Stimulated activated CD4-positive, alpha-beta T cell treated with anti-CD3 and anti-CD28 coated beads, TNF-alpha, amount 100 ng/mL, for 4 hours (primary cell): ENCODE data around the gene SEMG2.

ENCODE experiments used
- DNase-seq, 3 experiments: peaks; one replicate each; pipeline ENCODE4 v3.0.0-alpha.2; 2020; ENCODE audit warnings: low read depth in 3 of 3

Gene SEMG2

DNA sequence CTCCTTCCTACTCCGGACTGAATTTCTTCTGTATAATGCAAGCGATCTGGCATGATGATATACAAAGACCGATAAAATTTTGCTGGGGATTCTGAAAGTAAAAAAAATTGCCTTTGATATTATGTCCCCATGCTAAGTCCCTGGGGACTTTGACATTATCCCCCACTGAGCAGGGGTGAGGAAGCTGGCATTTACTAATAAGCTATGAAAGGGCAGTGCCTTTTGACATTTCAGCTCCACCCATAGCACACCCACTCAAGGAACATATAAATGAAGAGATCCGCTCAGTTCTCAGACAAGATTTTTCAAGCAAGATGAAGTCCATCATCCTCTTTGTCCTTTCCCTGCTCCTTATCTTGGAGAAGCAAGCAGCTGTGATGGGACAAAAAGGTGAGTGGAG lies at the start of gene SEMG2:
TSS of gene SEMG2 (plus strand) at position 298 of the 400 bp plus-strand sequence. CDS start at position 315, 17 bp downstream.
- DNase-seq = no peak

DNA sequence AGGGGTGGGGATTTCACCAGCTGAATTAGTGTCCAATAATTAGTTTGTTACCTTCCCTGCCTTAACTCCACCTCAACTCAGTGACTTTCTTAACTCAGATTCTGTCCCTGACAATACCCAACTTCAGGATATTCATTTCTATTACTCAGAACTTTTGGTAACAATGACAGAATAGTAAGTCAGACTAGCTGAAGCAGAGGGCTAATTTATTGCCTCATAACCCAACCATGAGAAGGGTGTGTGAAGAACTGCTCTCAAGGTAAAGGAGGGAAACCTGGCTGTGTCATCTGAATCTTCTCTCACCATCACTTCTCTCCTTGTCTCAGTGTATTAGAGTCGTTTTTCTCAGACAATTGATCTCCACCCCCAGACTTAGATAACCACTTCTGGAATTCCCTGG lies 47.7 kb upstream of the SEMG2 start:
- no peak for DNase-seq

- DNase-seq = no peak
Measured at GRCh38 chr20:45174434-45175364, 46.5 kb upstream of the SEMG2 start, which contains the start of gene PI3. TSS of gene PI3 (plus strand) at chr20:45174902. CDS start at chr20:45174923, 21 bp downstream.

DNA sequence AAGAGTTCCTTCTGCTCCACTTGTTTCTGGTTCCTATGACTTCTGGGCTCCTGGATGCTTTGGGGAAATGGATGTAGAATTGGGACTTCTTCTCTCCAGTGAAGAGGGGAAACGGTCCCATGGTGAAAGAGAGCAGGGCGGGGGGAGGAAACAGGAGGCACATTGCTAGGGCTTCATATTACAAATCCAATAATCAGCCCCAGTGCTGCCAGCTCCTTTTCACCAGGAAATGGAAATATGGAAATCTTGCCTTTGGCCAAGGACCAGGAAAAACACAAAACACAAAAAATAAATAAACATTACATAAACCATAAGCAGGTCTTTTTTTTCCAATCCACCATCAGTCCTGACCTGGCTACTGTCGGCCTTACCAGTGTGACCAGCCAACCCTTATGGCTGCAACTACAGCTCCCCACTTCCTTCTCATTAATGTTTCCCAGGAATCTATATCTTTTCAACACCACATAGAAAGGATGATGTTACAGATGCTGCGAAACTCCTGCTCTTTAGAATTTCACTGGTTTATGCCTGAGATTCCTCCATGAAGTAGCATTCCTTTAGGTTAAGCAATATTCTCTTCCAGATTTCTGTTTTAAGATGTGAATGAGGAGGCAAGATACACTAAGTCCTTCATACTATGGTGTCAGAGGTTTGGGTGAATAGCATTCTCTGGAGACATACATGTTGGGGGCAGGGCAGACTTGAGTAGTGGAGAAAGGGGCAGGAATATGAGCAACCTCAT lies 44.5 kb upstream of the SEMG2 start:
- DNase-seq = no peak

DNA sequence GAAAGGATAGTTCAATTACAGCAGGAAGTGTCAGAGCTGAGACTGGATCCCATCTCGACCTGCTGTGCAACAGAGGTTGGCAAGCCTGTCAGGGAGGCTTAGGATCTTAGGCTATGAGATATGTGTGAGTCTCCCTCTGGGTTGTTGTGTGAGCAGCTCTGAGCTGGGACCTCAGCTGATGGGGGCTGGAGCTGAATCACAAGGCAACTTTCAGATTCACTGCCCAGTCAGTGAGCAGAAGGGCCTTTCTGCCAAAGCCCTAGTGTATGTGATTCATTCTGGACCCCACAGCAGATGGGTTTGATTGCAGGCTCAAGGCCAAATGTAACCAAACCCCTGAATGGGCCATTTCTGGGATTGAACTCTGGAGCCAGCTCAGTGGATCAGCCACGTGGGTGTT lies 42.0 kb upstream of the SEMG2 start:
- DNase-seq = no peak

DNA sequence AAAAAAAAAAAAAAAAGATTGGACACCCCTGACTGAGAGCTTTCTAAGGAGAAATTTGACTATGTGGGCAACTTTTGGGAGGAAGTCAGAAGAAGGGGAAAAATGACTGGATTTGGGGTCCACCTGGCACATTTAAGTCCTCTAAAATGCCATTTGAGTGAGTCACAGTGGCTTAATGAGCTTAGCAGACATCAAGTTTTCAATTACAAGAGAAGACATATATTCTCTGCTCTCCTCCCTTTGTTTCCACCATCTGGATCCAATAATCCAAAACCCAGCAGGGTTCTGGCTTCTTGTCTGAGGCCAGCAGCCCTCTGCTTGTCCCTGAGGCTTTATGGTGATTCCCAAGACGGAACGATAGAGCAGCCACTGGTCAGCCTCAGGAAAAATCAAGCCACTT lies 39.5 kb upstream of the SEMG2 start:
- no peak for DNase-seq

DNA sequence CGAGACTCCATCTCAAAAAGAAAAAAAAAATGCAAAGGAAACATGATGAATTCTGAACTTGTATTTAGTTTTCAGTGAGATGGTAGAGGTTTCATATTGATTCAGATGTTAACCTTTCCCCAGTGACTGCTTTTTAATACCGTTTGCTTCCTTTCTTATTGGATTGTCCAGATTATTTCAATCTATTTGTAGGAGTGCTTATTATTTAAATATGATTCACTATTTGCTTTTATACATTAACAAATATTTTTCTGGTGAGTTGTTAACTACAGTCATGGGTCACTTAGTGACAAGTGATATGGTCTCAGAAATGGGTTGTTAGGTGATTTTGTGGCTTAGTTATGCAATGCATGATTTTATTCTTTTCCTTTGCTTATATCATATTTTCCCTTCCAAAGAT lies 38.1 kb upstream of the SEMG2 start:
- no peak for DNase-seq

DNA sequence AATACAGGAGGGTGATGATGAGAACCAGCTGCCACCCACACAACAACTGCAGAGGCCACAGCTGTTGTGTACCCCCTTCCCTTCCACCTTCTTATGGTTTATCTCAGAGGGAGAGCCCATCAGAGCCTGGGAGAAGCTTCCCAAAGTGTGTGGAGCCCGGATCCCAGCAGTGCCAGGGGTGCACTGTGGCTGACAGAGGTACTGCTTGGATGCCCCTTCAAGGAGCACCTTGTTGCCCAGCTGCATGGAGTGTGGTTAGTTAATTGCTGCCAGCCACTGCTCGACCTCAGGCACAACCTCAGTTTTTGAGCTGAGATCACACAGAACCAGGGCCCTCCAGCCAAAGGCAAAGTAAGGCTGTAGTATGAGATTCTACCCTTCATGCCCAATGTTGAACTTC lies 33.5 kb upstream of the SEMG2 start:
- no peak for DNase-seq

- DNase-seq = no peak
Measured at GRCh38 chr20:45189067-45189609, 32.0 kb upstream of the SEMG2 start.

DNA sequence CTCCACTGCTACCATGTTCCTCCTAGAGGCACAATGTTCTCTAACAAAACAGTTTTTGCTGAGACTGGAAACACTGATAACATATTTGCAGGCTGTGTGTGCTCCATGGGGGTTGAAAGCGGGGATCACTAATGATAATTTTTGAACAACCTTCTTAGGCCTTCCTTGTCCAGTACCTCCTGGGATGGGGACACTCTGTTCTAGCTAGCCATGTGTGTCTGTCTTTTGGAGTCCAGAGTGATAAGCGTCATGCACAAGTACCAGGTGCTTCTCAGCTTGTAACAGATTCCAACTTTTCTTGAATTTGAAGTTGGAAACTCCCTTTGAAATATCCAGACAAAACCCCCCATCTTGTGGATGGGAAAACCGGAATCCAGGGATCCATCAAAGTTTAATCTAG lies 31.3 kb upstream of the SEMG2 start:
- DNase-seq = no peak

- DNase-seq = no peak
Measured at GRCh38 chr20:45191926-45192325, 29.2 kb upstream of the SEMG2 start.

DNA sequence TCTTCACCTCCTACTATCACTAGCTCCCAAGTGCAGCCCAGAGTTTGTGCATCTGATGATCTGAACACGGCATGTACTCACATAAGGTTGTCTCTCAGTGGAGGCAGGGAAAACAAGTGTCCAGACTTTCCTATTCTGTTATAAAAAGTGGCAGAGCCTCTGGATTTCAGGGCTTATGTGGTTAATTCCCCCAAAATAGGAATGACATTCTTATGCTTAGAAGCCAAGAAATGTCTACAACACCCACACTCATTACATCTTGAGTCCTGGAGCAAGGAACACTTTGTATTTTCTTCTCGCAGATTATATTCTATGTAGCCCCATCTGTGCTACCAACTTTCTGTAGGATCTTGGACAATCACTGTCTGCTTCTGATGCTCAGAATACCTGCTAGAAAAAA lies 27.8 kb upstream of the SEMG2 start:
- DNase-seq = no peak

GRCh38 chr20:45206725-45207124 lies 14.4 kb upstream of the SEMG2 start, which contains the start of gene SEMG1:
TSS of gene SEMG1 (plus strand) at chr20:45207033. CDS start at chr20:45207054, 21 bp downstream.
- DNase-seq = no peak

DNA sequence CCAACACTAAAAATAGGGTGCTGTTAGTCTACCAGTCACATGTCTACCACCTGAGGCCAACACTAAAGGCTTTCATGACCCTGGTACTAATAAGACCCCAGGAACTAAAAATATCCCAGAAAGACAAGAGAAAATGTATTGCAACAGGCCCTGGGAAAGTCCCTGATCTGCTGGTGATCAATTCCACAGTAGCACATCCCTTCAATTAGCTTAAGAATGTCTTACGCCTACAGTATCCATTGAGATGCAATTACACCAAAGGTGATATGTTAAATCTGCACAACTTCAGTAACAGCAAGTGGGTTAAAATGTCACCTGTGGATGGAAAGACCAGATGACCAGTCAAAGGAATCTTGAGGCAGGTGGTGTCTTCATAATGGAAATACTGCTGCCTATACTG lies 11.2 kb upstream of the SEMG2 start:
- DNase-seq = no peak

- DNase-seq = no peak
Measured at GRCh38 chr20:45211569-45212474, 9.4 kb upstream of the SEMG2 start.

DNA sequence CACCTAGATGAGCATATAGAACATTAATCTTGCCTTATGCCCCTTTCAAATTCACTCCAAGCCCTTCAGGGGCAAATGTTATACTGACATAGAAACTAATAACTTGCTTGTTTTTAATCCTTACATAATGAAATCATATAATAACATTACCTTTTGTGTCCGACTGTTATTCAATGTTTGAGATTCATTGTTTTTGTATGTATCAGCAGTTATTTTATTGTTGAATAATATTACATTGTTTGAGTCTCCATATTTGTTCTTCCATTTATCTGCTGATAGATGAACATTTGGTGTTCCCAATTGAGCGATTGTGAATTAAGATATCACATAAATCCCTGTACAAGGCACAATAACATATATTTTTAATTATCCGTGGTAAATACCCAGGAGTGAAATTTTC lies 8.3 kb upstream of the SEMG2 start:
- DNase-seq = no peak

DNA sequence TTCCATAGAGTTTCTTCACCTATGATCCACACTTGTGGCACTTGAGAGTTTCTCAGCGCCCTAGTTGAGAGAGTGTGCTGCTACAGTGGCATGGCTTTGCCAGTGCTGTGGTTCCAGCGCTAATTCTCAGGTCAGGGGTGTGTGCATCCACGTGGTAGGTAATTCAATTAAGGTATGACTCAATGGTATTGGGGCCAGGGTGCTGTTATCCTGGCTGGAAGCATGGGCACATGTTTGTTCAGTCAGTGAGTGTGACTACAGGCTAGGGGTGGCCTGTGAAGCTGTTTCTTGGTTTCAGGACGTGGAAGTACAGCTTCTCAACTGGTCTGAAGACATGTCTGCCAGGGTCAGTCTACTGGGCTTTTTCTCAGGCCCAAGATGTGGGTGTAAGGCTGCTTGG lies 3.0 kb upstream of the SEMG2 start:
- DNase-seq = no peak

- DNase-seq = no peak
Measured at GRCh38 chr20:45218636-45219035, 2.5 kb upstream of the SEMG2 start.

DNA sequence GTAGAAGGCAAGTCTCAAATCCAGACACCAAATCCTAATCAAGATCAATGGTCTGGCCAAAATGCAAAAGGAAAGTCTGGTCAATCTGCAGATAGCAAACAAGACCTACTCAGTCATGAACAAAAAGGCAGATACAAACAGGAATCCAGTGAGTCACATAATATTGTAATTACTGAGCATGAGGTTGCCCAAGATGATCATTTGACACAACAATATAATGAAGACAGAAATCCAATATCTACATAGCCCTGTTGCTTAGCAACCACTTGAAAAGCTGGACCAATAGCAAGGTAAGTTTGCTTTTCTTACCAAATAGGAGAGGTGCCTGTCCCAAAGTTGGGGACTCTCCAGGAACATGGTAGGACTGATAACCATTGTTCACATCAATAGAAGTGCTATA lies 2.0 kb downstream of the SEMG2 start:
- no peak for DNase-seq

DNA sequence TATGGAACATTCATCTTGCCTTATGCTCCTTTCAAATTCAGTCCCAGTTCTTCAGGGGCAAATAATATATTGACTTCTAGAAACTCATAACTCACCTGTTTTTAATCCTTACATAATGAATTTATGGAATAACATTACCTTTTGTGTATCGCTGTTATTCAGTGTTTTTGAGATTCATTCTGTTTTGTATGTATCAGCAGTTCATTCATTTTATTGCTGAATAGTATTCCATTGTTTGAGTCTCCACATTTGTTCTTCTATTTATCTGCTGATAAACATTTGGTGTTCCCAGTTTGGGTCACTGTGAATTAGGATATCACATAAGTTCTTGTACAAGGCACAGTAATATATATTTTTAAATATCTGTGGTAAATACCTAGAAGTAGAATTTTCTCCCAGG lies 5.1 kb downstream of the SEMG2 start:
- no peak for DNase-seq

GRCh38 chr20:45229264-45230056 lies 8.3 kb downstream of the SEMG2 start:
- DNase-seq = no peak
